Body of pancreas (tissue), 4 donors: ENCODE data around the gene COL26A1. TPM values are rescaled to one million over a fixed set of nuclear protein-coding genes. Genes with fewer than 3 reads are reported as not detected.
A peak's percentile ranks its signal among the peaks of the same experiment; 100 is the strongest.

Source experiments
- ATAC-seq: fragments of 150-250 bp; one replicate; pipeline ENCODE4 v1.9.1; 2016
- DNase-seq, 4 donors: peaks; one replicate each; pipeline ENCODE4 v3.0.0-alpha.2; 2019
- H3K27ac ChIP-seq, 4 donors: fragments of 200-600 bp; sonication (generic); 1 replicate in 3 of 4; 2 replicates in 1 of 4; pipeline versions ENCODE4 v1.5.1 to v1.6.1; 2016 to 2019; ENCODE audit warnings: mild to moderate bottlenecking in 1 of 4, mixed read lengths in 1 of 4, moderate library complexity in 1 of 4
- H3K27me3 ChIP-seq, 2 donors: fragments of 200-600 bp; sonication (generic); one replicate each; pipeline ENCODE4 v1.6.0; 2016; ENCODE audit warnings: mild to moderate bottlenecking in 1 of 2
- H3K36me3 ChIP-seq, 2 donors: fragments of 200-600 bp; sonication (generic); replicated peaks in 1 of 2; 2 replicates each; pipeline ENCODE4 v1.5.1; 2016; ENCODE audit warnings: low read depth in 2 of 2; ENCODE audit not compliant: insufficient read depth in 1 of 2
- H3K4me1 ChIP-seq: fragments of 200-600 bp; sonication (generic); one replicate; pipeline ENCODE4 v1.6.0; 2016
- H3K4me3 ChIP-seq, 2 donors: fragments of 200-600 bp; sonication (generic); 1 replicate in 1 of 2; 2 replicates in 1 of 2; pipeline ENCODE4 v1.5.1; 2016 to 2019
- H3K9me3 ChIP-seq, 3 donors: fragments of 200-600 bp; sonication (generic); 1 replicate in 2 of 3; 2 replicates in 1 of 3; pipeline ENCODE4 v1.5.1; 2016
- POLR2A ChIP-seq, 3 donors: fragments of 450-650 bp; IDR thresholded peaks; one replicate each; pipeline ENCODE4 v1.6.1; 2016; ENCODE audit warnings: antibody characterized with exemption in 3 of 3, mild to moderate bottlenecking in 2 of 3
- WGBS, 2 donors: methylation state at CpG; one replicate each; pipeline ENCODE4 v1.1.5; 2017; 5-methylcytosine and 5-hydroxymethylcytosine counted together
- intact Hi-C: fragments of 100-400 bp; cut with DNase I; formaldehyde crosslinking; loops from one replicate; pipeline ENCODE4 v1.15.1; 2023
- total RNA-seq, 2 donors: library from RNA; depleted of rRNA; stranded (reverse); fragments of >200 nt; gene quantifications; one replicate each; pipeline ENCODE4 v1.1.0, GENCODE V29; 2016
- TF ChIP-seq, protein P1 (sequence below), 7 experiments: fragments of 450-650 bp in 4 of 7; fragments of 200-600 bp in 3 of 7; sonication (generic) in 3 of 7; IDR thresholded peaks; one replicate each; pipeline ENCODE4 v1.5.1; 2016 to 2019; ENCODE audit warnings: antibody characterized with exemption in 7 of 7

The COL26A1 gene
- total RNA-seq, 2 donors from 2014 or later = 0.78 to 2.0 TPM

- no peaks in the 10 kb centered on the region for H3K4me1 ChIP-seq
- no peaks in the 10 kb centered on the region for H3K36me3 ChIP-seq
- DNase-seq = no peak
- no peaks in the 10 kb centered on the region for H3K27me3 ChIP-seq
- WGBS, 2 donors = 50 to 54% methylated on average over 3 to 7 of the region's 7 CpGs
- no peak for TF ChIP-seq POLR2A (IDR thresholded peaks at IDR 0.05)
- no peaks in the 10 kb centered on the region for H3K9me3 ChIP-seq
- no peak for ATAC-seq
- intact Hi-C loops = no loop called here
- no peak overlapping the region for H3K27ac ChIP-seq
- H3K4me3 ChIP-seq = no peak overlapping the region
These were observed 172.7 kb downstream of the COL26A1 start for GRCh38 chr7:101535351-101535751.

- no peaks in the 10 kb centered on the region for H3K36me3 ChIP-seq
- no peaks in the 10 kb centered on the region for H3K4me1 ChIP-seq
- TF ChIP-seq, protein P1, sequence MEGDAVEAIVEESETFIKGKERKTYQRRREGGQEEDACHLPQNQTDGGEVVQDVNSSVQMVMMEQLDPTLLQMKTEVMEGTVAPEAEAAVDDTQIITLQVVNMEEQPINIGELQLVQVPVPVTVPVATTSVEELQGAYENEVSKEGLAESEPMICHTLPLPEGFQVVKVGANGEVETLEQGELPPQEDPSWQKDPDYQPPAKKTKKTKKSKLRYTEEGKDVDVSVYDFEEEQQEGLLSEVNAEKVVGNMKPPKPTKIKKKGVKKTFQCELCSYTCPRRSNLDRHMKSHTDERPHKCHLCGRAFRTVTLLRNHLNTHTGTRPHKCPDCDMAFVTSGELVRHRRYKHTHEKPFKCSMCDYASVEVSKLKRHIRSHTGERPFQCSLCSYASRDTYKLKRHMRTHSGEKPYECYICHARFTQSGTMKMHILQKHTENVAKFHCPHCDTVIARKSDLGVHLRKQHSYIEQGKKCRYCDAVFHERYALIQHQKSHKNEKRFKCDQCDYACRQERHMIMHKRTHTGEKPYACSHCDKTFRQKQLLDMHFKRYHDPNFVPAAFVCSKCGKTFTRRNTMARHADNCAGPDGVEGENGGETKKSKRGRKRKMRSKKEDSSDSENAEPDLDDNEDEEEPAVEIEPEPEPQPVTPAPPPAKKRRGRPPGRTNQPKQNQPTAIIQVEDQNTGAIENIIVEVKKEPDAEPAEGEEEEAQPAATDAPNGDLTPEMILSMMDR (IDR thresholded peaks at IDR 0.05) = no peak
- no peak for TF ChIP-seq POLR2A (IDR thresholded peaks at IDR 0.05)
- no peak overlapping the region for H3K4me3 ChIP-seq
- intact Hi-C loops = no loop called here
- ATAC-seq (no peak), DNase-seq (peak in 2 of 4 donors; percentile 20 to 30)
- WGBS, 2 donors = 30 to 56% methylated on average over 2 to 6 of the region's 6 CpGs
- H3K9me3 ChIP-seq = no peaks in the 10 kb centered on the region
- no peaks in the 10 kb centered on the region for H3K27me3 ChIP-seq
- no peak overlapping the region for H3K27ac ChIP-seq
These were observed 173.6 kb downstream of the COL26A1 start for GRCh38 chr7:101536232-101536631.

DNA sequence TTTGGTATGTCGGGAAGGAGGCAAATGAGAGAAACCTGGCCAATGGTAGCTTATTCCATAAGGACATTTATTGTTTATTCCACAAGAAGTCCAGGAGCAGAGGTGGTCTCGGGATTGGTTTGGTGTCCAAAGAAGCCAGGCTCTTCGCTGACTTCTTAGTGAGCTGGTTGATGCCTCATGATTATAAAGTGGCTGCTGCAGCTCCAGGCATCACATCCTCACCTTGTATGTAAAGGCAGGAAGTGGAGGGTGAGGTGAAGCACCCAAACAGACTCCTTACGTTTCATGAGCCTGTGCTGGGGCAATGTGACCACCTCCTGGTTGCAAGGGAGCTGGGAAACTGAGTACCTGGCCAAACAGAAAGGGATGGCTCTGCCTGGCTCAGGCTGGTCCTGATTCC lies 174.0 kb downstream of the COL26A1 start:
- Histone ChIP-seq H3K9me3 (no peaks in the 10 kb centered on the region), H3K36me3 (no peaks in the 10 kb centered on the region), H3K4me1 (no peaks in the 10 kb centered on the region), H3K27ac (no peak overlapping the region), H3K4me3 (no peak overlapping the region), H3K27me3 (no peaks in the 10 kb centered on the region)
- no peak for TF ChIP-seq POLR2A (IDR thresholded peaks at IDR 0.05)
- TF ChIP-seq, protein P1 (IDR thresholded peaks at IDR 0.05) = no peak
- intact Hi-C loops = no loop called here
- whole genome bisulfite sequencing, 2 donors = 95 to 99% methylated on average over 4 of the region's 4 CpGs
- ATAC-seq = no peak
- no peak for DNase-seq

DNA sequence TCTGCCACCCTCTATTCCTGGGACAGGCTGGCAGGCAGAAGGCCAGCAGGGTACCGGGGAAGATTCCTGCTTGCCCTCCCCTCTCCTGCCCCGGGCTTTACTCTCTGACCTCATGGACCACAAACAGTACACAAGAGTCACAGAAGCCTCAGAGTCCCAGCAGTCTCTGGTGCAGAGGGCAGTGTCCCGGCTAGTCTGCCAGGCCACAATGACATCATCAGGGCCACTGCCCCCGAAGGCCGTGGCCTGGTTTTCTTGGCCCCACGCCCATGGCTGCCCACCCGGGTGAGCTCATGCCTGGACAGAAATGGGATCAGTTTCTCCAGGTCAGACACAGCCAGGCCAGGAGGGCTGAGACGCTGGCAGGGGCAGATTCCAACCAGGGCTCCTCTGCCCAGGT lies 174.5 kb downstream of the COL26A1 start:
- TF ChIP-seq, protein P1 (IDR thresholded peaks at IDR 0.05) = no peak
- TF ChIP-seq POLR2A (IDR thresholded peaks at IDR 0.05) = no peak
- no peaks in the 10 kb centered on the region for H3K4me1 ChIP-seq
- ATAC-seq (no peak), DNase-seq (no peak)
- no peaks in the 10 kb centered on the region for H3K27me3 ChIP-seq
- intact Hi-C loops = no loop called here
- H3K4me3 ChIP-seq = no peak overlapping the region
- H3K36me3 ChIP-seq = no peaks in the 10 kb centered on the region
- H3K9me3 ChIP-seq = no peaks in the 10 kb centered on the region
- 20 to 62% methylated on average over 5 to 8 of the region's 8 CpGs for WGBS, 2 donors
- H3K27ac ChIP-seq = no peak overlapping the region

- Histone ChIP-seq H3K27me3 (no peaks in the 10 kb centered on the region), H3K36me3 (no peaks in the 10 kb centered on the region), H3K9me3 (no peaks in the 10 kb centered on the region), H3K4me1 (no peaks in the 10 kb centered on the region), H3K27ac (no peak overlapping the region), H3K4me3 (no peak overlapping the region)
- no peak for TF ChIP-seq POLR2A (IDR thresholded peaks at IDR 0.05)
- TF ChIP-seq, protein P1 (IDR thresholded peaks at IDR 0.05) = no peak
- intact Hi-C loops = no loop called here
- DNase-seq (no peak), ATAC-seq (no peak)
- 73 to 81% methylated on average over 11 to 15 of the region's 17 CpGs for WGBS, 2 donors
These were observed 175.4 kb downstream of the COL26A1 start for GRCh38 chr7:101537935-101538595.
